K562 treated with DMSO at 1 percent for 12 hours (cell line): ENCODE measurements around the gene SGO1. TPM values are rescaled to one million over a fixed set of nuclear protein-coding genes. Genes with fewer than 3 reads are reported as not detected.

ENCODE experiments used
- total RNA-seq: library from RNA; unstranded; fragments of 300-600 nt; gene quantifications from 2 replicates; pipeline ENCODE4 v1.2.3, GENCODE V29; 2022; ENCODE audit not compliant: insufficient read depth

SGO1 gene
- 12.7 and 23.8 TPM in 2 replicates for total RNA-seq

GRCh38 chr3:20185679-20186599, at the start of gene SGO1:
Gene SGO1, minus strand, starts transcription at chr3:20186206. Its CDS starts 2,179 bp downstream, at chr3:20184027.

Other genes with a start within 250 kb of the SGO1 start
- gene RAB5A, start 239.1 kb downstream of the SGO1 start, total RNA-seq = 14.6 and 40.3 TPM in 2 replicates
- 0.39 TPM in 1 of 2 replicates, not detected in the other for gene PP2D1, start 173.9 kb downstream of the SGO1 start, total RNA-seq
- gene KAT2B, start 145.8 kb downstream of the SGO1 start, total RNA-seq = 5.8 and 24.3 TPM in 2 replicates